Dermis blood vessel endothelial cell (primary cell): Measurements from ENCODE around the gene TAF7L. TPM values are rescaled to one million over a fixed set of nuclear protein-coding genes. Genes with fewer than 3 reads are reported as not detected.

ENCODE experiments used
- DNase-seq: peaks from one replicate; pipeline ENCODE4 v3.0.0; 2010
- total RNA-seq: library from RNA; depleted of rRNA; stranded (reverse); fragments of >200 nt; gene quantifications from 2 replicates; pipeline ENCODE4 v1.2.3, GENCODE V29; 2014

TAF7L gene
- total RNA-seq, 1 donor from 2014 or later = not detected

- no peak for DNase-seq
Observed at GRCh38 chrX:101220662-101221260, 70.4 kb downstream of the TAF7L start.

- DNase-seq = peak; percentile 21
Observed at GRCh38 chrX:101219864-101220346, 71.2 kb downstream of the TAF7L start.

GRCh38 chrX:101219116-101219863 lies 71.8 kb downstream of the TAF7L start, which contains the start of gene DRP2:
Gene DRP2 (plus strand): TSS chrX:101219786. CDS start chrX:101231648, 11,862 bp downstream.
- peak; percentile 63 for DNase-seq

Other genes starting within 250 kb of the TAF7L start
- gene TRMT2B, start 239.2 kb downstream of the TAF7L start, total RNA-seq = 19.1 and 25.3 TPM in 2 replicates
- 0.85 and 1.7 TPM in 2 replicates for gene TMEM35A, start 212.5 kb downstream of the TAF7L start, total RNA-seq
- 10.7 and 30.2 TPM in 2 replicates for gene CENPI, start 193.1 kb downstream of the TAF7L start, total RNA-seq
- 0.05 TPM in 1 of 2 replicates, not detected in the other for gene DRP2, start 71.5 kb downstream of the TAF7L start, total RNA-seq
- 2.4 and 4.0 TPM in 2 replicates for gene TIMM8A, start 57.4 kb upstream of the TAF7L start, total RNA-seq
- gene BTK, start 94.9 kb upstream of the TAF7L start, total RNA-seq = not detected in 2 replicates
- 660 and 938 TPM in 2 replicates for gene RPL36A, start 99.7 kb upstream of the TAF7L start, total RNA-seq
- gene GLA, start 116.6 kb upstream of the TAF7L start, total RNA-seq = 26.8 and 29.3 TPM in 2 replicates
- gene HNRNPH2, start 116.9 kb upstream of the TAF7L start, total RNA-seq = 90.0 and 99.7 TPM in 2 replicates
- gene ARMCX4, start 194.1 kb upstream of the TAF7L start, total RNA-seq = 5.1 and 6.9 TPM in 2 replicates